Measurements from ENCODE around the gene MAD2L2. TPM values are rescaled to one million over a fixed set of nuclear protein-coding genes. Genes with fewer than 3 reads are reported as not detected.

Gene MAD2L2
- 10 to 100 TPM in 3 of 4 donors, 1 to 10 TPM in 1; 10.0 to 50.3 (median 11.5) TPM for total RNA-seq

DNA sequence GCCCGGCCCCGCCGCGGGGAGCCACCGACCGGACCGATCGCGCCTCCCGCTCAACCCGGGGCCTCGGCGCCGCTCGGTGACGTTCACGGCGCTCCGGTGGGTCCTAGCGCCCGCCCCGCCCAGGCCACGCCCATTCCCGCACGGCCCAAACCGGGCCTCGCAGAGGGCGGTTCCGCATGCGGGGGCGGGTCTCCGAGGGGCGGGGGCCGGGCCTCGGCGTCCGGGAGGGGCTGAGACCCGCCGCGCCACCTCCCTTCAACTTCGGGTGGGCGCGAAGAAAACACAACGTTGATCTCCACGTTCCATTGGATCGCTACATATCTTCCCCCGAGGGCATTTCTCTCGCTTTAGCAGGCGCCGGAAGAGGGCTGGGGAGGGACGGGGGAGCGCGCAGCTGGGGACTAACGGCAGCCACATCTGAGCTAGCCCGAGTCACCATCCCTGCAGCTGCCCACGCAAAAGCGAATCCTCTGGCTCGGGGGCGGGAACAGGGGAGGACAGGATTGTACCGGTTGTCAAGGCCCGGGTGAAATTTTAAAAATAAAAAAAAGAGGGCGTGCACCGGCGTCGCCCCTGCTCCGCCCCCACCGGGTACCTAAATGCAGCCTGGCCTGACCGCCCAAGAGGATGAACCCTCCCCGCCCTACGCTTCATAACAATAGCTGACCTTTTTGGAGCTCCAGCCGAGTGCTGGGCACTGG, at the start of gene MAD2L2:
Gene MAD2L2, minus strand, starts transcription at position 78 of the 701 bp plus-strand sequence. CDS start 547 bp downstream, outside the sequence.
- H3K27ac ChIP-seq: peak within 1 kb of the TSS; percentile 76 to 87 (median 80)
- peak within 1 kb of the TSS; percentile 73 to 94 (median 78) for H3K4me3 ChIP-seq
- H3K4me1 ChIP-seq: peaks cover 0 to 11% (median 0%) of the 10 kb centered on the region in 4 donors
- DNase-seq: peak; percentile 87 to 94 (median 90)
- H3K36me3 ChIP-seq: no peaks in the 10 kb centered on the region
- no peaks in the 10 kb centered on the region for H3K9me3 ChIP-seq
- no peaks in the 10 kb centered on the region for H3K27me3 ChIP-seq
- TF ChIP-seq POLR2A (IDR thresholded peaks at IDR 0.05): no peak
- TF ChIP-seq, protein P1, sequence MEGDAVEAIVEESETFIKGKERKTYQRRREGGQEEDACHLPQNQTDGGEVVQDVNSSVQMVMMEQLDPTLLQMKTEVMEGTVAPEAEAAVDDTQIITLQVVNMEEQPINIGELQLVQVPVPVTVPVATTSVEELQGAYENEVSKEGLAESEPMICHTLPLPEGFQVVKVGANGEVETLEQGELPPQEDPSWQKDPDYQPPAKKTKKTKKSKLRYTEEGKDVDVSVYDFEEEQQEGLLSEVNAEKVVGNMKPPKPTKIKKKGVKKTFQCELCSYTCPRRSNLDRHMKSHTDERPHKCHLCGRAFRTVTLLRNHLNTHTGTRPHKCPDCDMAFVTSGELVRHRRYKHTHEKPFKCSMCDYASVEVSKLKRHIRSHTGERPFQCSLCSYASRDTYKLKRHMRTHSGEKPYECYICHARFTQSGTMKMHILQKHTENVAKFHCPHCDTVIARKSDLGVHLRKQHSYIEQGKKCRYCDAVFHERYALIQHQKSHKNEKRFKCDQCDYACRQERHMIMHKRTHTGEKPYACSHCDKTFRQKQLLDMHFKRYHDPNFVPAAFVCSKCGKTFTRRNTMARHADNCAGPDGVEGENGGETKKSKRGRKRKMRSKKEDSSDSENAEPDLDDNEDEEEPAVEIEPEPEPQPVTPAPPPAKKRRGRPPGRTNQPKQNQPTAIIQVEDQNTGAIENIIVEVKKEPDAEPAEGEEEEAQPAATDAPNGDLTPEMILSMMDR (IDR thresholded peaks at IDR 0.05): no peak

DNA sequence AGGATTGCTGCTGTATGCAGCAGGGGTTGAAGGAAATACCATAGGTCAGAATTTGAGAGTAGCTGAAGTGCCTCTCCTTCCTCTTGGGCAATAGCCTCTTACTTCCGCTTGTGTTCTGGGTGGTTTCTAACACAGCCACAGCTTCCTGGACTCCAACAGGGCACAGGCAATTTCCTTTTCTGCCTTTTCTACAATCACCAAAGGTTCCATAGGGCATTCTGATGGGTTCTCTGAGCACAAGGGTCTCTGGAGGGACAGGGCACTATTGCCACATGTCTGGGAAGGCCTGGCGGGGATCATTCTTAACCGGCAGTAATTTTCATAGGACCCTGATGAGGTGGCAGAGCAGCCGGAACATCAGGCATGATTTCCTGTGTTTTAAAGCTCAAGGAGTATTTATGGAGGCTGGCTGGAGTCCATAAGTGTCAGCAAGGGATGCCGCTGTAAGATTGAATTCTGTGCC, 49.5 kb upstream of the MAD2L2 start:
- no peak overlapping the region for H3K4me3 ChIP-seq
- no peaks in the 10 kb centered on the region for H3K27me3 ChIP-seq
- H3K27ac ChIP-seq: peak overlapping the region; percentile 13 to 82 (median 72)
- H3K36me3 ChIP-seq: no peaks in the 10 kb centered on the region
- DNase-seq: peak in 2 of 3 donors; percentile 56 to 80
- TF ChIP-seq, protein P1 (IDR thresholded peaks at IDR 0.05): no peak
- no peak for TF ChIP-seq POLR2A (IDR thresholded peaks at IDR 0.05)
- H3K9me3 ChIP-seq: no peaks in the 10 kb centered on the region
- peaks cover 0 to 30% (median 18%) of the 10 kb centered on the region in 4 donors for H3K4me1 ChIP-seq

DNA sequence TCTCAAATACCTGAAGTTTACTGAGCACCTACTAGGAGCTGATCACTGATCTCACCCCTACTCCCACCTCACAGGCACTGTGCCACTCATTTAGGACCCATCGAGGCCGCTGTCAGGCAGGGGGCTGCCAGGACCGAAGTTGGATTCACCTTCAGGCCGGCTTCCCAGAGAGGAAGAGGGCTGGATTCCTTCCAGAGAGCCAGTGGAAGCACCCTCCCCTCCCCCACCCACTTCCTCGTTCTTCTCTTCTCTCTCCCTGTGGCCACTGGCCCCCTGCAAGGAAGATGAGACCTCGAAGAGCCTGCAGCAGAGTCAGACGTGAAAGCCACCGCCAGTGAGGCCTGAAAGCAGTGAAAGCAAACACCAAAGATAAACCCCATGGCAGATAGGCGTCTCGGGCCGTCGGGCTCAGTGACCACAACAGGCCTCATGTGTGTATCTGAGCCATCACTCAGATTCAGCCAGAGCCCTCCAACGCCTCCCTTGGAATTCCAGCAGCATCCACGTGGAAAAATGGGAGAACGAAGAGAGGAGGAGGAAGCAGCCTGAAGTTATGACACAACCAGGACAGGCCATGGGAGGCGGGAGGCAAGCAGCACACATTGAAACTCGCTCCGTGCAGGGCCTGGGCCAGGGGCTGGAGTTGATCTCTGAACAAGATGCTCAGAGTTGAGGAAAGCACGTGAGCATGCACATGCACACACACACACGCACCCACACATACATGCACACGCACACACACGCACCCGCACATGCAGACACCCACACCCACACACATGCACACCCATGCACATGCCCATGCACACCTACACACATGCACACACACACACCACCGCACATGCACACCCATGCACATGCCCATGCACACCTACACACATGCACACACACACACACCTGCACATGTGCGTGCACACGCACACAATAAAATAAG, 48.8 kb upstream of the MAD2L2 start:
- H3K9me3 ChIP-seq: no peaks in the 10 kb centered on the region
- H3K4me1 ChIP-seq: peaks cover 0 to 29% (median 18%) of the 10 kb centered on the region in 4 donors
- peak in 1 of 3 donors; percentile 17 for DNase-seq
- peak overlapping the region in 3 of 4 donors; percentile 25 to 82 (median 66) for H3K27ac ChIP-seq
- TF ChIP-seq POLR2A (IDR thresholded peaks at IDR 0.05): no peak
- TF ChIP-seq, protein P1 (IDR thresholded peaks at IDR 0.05): no peak
- no peak overlapping the region for H3K4me3 ChIP-seq
- H3K27me3 ChIP-seq: no peaks in the 10 kb centered on the region
- no peaks in the 10 kb centered on the region for H3K36me3 ChIP-seq

DNA sequence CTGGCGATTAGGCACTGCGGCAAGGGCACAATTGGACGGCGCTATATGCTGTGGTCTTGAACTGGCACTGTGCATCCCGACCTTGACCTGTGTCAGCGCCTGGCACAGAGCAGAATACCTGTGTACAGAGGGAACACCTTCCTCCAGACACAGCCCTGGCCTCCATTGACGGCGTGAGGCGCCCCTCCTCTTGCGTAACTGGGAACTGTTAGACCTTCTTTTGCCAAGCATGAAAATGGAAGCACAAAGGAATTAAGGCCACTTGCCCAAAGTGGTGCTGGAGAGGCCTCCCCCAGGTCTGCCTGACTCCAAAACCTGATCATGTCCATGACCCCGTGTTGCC, 48.2 kb upstream of the MAD2L2 start:
- Histone ChIP-seq H3K27ac (peak overlapping the region in 3 of 4 donors; percentile 25 to 82 (median 66)), H3K4me3 (no peak overlapping the region), H3K36me3 (no peaks in the 10 kb centered on the region), H3K4me1 (peaks cover 0 to 29% (median 18%) of the 10 kb centered on the region in 4 donors), H3K27me3 (no peaks in the 10 kb centered on the region), H3K9me3 (no peaks in the 10 kb centered on the region)
- DNase-seq: no peak
- TF ChIP-seq, protein P1 (IDR thresholded peaks at IDR 0.05): no peak
- TF ChIP-seq POLR2A (IDR thresholded peaks at IDR 0.05): no peak

DNA sequence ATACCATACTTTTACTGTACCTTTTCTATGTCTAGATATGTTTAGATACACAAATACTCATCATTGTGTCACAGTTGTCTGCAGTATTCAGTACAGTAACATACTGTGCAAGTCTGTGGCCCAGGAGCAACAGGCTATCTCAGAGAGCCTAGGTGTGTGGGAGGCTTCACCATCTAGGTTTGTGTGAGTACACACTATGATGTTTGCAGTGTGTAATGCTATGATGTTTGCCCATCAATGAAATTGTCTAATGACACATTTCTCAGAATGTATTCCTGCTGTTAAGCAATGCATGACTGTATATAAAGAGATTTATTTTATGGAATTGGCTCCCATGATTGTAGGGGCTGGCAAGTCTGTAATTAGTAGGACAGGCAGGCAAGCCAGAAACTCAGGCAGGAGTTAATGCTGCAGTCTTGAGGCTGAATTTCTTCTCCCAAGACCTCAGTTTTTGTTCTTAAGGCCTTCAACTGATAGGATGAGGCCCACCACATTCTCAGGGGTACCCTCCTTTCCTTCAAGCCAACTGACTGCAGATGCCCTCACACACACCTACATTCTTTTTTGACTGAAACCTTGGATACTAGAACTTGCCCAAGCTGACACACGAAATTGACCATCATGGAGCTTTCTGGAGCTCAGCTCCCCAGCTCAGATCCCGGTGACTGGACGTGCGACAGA, 47.3 kb upstream of the MAD2L2 start:
- DNase-seq: no peak
- TF ChIP-seq POLR2A (IDR thresholded peaks at IDR 0.05): no peak
- TF ChIP-seq, protein P1 (IDR thresholded peaks at IDR 0.05): no peak
- Histone ChIP-seq H3K36me3 (no peaks in the 10 kb centered on the region), H3K27me3 (no peaks in the 10 kb centered on the region), H3K4me3 (no peak overlapping the region), H3K27ac (no peak overlapping the region), H3K4me1 (peaks cover 0 to 29% (median 18%) of the 10 kb centered on the region in 4 donors), H3K9me3 (no peaks in the 10 kb centered on the region)
